RWPE2 (cell line): Measurements from ENCODE around the gene MUCL3.

ENCODE experiments used
- ATAC-seq: fragments of 200-7000 bp; cut with Tn5 transposase; 3 replicates; pipeline ENCODE4 v1.9.1; 2021; ENCODE audit warnings: low read depth
- DNase-seq: peaks from one replicate; pipeline ENCODE4 v3.0.0-alpha.2; 2020; ENCODE audit warnings: low spot score
- H3K27ac ChIP-seq: fragments of 450-650 bp; 2 replicates; pipeline ENCODE4 v1.5.1; 2017; ENCODE audit warnings: mild to moderate bottlenecking; ENCODE audit not compliant: poor library complexity, severe bottlenecking
- H3K27me3 ChIP-seq: fragments of 250-450 bp; sonication (Bioruptor Pico); 2 replicates; pipeline ENCODE4 v1.5.1; 2021; ENCODE audit warnings: mild to moderate bottlenecking, moderate library complexity; ENCODE audit not compliant: insufficient read depth, poor library complexity, severe bottlenecking
- H3K36me3 ChIP-seq: fragments of 250-450 bp; sonication (Bioruptor Pico); 2 replicates; pipeline ENCODE4 v1.5.1; 2020; ENCODE audit warnings: low read depth, mild to moderate bottlenecking, moderate library complexity
- H3K4me1 ChIP-seq: fragments of 250-450 bp; sonication (Bioruptor Pico); 2 replicates; pipeline ENCODE4 v1.5.1; 2021; ENCODE audit warnings: mild to moderate bottlenecking, moderate library complexity; ENCODE audit not compliant: insufficient read depth, poor library complexity, severe bottlenecking
- H3K4me3 ChIP-seq: fragments of 250-450 bp; sonication (Bioruptor Pico); 2 replicates; pipeline ENCODE4 v1.5.1; 2021; ENCODE audit warnings: mild to moderate bottlenecking, moderate library complexity; ENCODE audit not compliant: severe bottlenecking
- H3K9me3 ChIP-seq: fragments of 250-450 bp; sonication (Bioruptor Pico); 2 replicates; pipeline ENCODE4 v1.5.1; 2021; ENCODE audit warnings: mild to moderate bottlenecking, moderate library complexity; ENCODE audit not compliant: severe bottlenecking
- TF ChIP-seq, protein P1 (sequence below): fragments of 450-650 bp; IDR thresholded peaks from one replicate; pipeline ENCODE4 v1.5.1; 2017; ENCODE audit warnings: mild to moderate bottlenecking, moderate library complexity; ENCODE audit not compliant: poor library complexity, severe bottlenecking

Gene MUCL3

GRCh38 chr6:30983439-30983838 lies 42.7 kb downstream of the MUCL3 start, which contains the start of gene MUC21:
Gene MUC21 (plus strand): TSS chr6:30983718. CDS start chr6:30983959, 241 bp downstream.
- Histone ChIP-seq H3K4me1 (no peaks in the 10 kb centered on the region), H3K27me3 (no peaks in the 10 kb centered on the region), H3K4me3 (no peak within 1 kb of the TSS), H3K9me3 (no peaks in the 10 kb centered on the region), H3K36me3 (no peaks in the 10 kb centered on the region), H3K27ac (no peak within 1 kb of the TSS)
- ATAC-seq = no peak
- TF ChIP-seq, protein P1, sequence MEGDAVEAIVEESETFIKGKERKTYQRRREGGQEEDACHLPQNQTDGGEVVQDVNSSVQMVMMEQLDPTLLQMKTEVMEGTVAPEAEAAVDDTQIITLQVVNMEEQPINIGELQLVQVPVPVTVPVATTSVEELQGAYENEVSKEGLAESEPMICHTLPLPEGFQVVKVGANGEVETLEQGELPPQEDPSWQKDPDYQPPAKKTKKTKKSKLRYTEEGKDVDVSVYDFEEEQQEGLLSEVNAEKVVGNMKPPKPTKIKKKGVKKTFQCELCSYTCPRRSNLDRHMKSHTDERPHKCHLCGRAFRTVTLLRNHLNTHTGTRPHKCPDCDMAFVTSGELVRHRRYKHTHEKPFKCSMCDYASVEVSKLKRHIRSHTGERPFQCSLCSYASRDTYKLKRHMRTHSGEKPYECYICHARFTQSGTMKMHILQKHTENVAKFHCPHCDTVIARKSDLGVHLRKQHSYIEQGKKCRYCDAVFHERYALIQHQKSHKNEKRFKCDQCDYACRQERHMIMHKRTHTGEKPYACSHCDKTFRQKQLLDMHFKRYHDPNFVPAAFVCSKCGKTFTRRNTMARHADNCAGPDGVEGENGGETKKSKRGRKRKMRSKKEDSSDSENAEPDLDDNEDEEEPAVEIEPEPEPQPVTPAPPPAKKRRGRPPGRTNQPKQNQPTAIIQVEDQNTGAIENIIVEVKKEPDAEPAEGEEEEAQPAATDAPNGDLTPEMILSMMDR = no peak
- no peak for DNase-seq

- Histone ChIP-seq H3K27ac (no peak overlapping the region), H3K4me1 (no peaks in the 10 kb centered on the region), H3K4me3 (no peak overlapping the region), H3K27me3 (no peaks in the 10 kb centered on the region), H3K36me3 (no peaks in the 10 kb centered on the region), H3K9me3 (no peaks in the 10 kb centered on the region)
- TF ChIP-seq, protein P1 = no peak
- DNase-seq (no peak), ATAC-seq (no peak)
Observed at GRCh38 chr6:30985490-30985889, 44.7 kb downstream of the MUCL3 start.

GRCh38 chr6:30987304-30987703 lies 46.5 kb downstream of the MUCL3 start:
- no peak for ATAC-seq

GRCh38 chr6:30988209-30988825 lies 47.5 kb downstream of the MUCL3 start:
- H3K4me1 ChIP-seq = no peaks in the 10 kb centered on the region

More at GRCh38 chr6:30987304-30987703, 46.5 kb downstream of the MUCL3 start:
- Histone ChIP-seq H3K36me3 (no peaks in the 10 kb centered on the region), H3K4me3 (no peak overlapping the region), H3K9me3 (no peaks in the 10 kb centered on the region), H3K4me1 (no peaks in the 10 kb centered on the region), H3K27ac (no peak overlapping the region), H3K27me3 (no peaks in the 10 kb centered on the region)
- DNase-seq = no peak
- TF ChIP-seq, protein P1 = no peak

More at GRCh38 chr6:30988209-30988825, 47.5 kb downstream of the MUCL3 start:
- DNase-seq = no peak
- no peak overlapping the region for H3K27ac ChIP-seq
- no peaks in the 10 kb centered on the region for H3K9me3 ChIP-seq
- TF ChIP-seq, protein P1 = no peak
- H3K4me3 ChIP-seq = no peak overlapping the region
- no peaks in the 10 kb centered on the region for H3K36me3 ChIP-seq
- ATAC-seq = no peak
- H3K27me3 ChIP-seq = no peaks in the 10 kb centered on the region
